Measurements from ENCODE around the gene SGK1. TPM values are rescaled to one million over a fixed set of nuclear protein-coding genes. Genes with fewer than 3 reads are reported as not detected.

SGK1 gene
- total RNA-seq, 1 experiment from 2014 or later: 7.8 TPM

GRCh38 chr6:134289204-134289575, 28.7 kb downstream of the SGK1 start:
- TF ChIP-seq CTCF (conservative IDR thresholded peaks at IDR 0.05): no peak
- Histone ChIP-seq H3K4me2 (ENCODE audit: insufficient read depth, insufficient read length, low read length) (no peak overlapping the region), H2BK20ac (ENCODE audit: low read depth, low read length, poor library complexity, severe bottlenecking) (no peak overlapping the region), H3K18ac (ENCODE audit: insufficient read length, low read depth, low read length) (no peak overlapping the region), H3K27ac (ENCODE audit: insufficient read length, low read depth, low read length) (no peak overlapping the region), H3T11ph (ENCODE audit: low read length) (no peak overlapping the region), H3K56ac (ENCODE audit: insufficient read length, low read depth, low read length) (no peak overlapping the region), H4K5ac (ENCODE audit: insufficient read length, low read depth, low read length) (no peak overlapping the region), H2AFZ (ENCODE audit: low read length) (no peak overlapping the region), H3K14ac (ENCODE audit: insufficient read depth, low read length) (no peak overlapping the region), H2AK5ac (ENCODE audit: insufficient read length, low read length) (no peak overlapping the region), H2BK5ac (ENCODE audit: insufficient read length, low read length) (no peak overlapping the region), H2BK120ac (ENCODE audit: low read depth, low read length, poor library complexity, severe bottlenecking) (no peak overlapping the region), H3K4me1 (ENCODE audit: insufficient read depth, low read length) (peaks cover 5% of the 10 kb centered on the region; the same call in 1 of the 2 replicates), H3K27me3 (ENCODE audit: insufficient read depth, low read length) (no peaks in the 10 kb centered on the region), H3K23me2 (ENCODE audit: insufficient read length, low read depth, low read length, poor library complexity, severe bottlenecking) (no peaks in the 10 kb centered on the region), H2BK12ac (ENCODE audit: insufficient read length, low read depth, low read length) (no peak overlapping the region), H4K8ac (replicated peaks; ENCODE audit: insufficient read length, low read depth, low read length) (no peak overlapping the region), H4K20me1 (ENCODE audit: control insufficient read depth, insufficient read depth, insufficient read length) (no peaks in the 10 kb centered on the region), H3K9ac (ENCODE audit: extremely low read depth, insufficient read length, low read length) (no peak overlapping the region), H2BK15ac (ENCODE audit: low read depth, low read length) (no peak overlapping the region), H3K9me3 (ENCODE audit: control insufficient read depth, low read depth, low read length) (no peaks in the 10 kb centered on the region), H3K23ac (ENCODE audit: insufficient read length, low read depth, low read length) (no peak overlapping the region), H3K4ac (ENCODE audit: low read depth, low read length) (no peak overlapping the region), H4K91ac (ENCODE audit: insufficient read length, low read depth, low read length) (no peak overlapping the region), H3K79me2 (ENCODE audit: insufficient read depth, low read length) (no peaks in the 10 kb centered on the region), H3K79me1 (ENCODE audit: insufficient read depth, low read depth, low read length, poor library complexity, severe bottlenecking) (no peaks in the 10 kb centered on the region)
- peaks cover 10 to 14% of the 10 kb centered on the region in 2 experiments for H3K4me1 Mint-ChIP-seq
- no peak overlapping the region for H3K4me3 Mint-ChIP-seq
- no peak overlapping the region for H3K27ac Mint-ChIP-seq
- peaks cover 2 to 4% (median 4%) of the 10 kb centered on the region in 3 experiments; a peak in 3 of 7 replicates for H3K36me3 Mint-ChIP-seq (ENCODE audit: insufficient read depth in 1 of 3, low read depth in 3 of 3)
- H3K9me3 Mint-ChIP-seq: peaks cover 3 to 7% of the 10 kb centered on the region in 2 experiments; a peak in 4 of 5 replicates
- no peak for DNase-seq
- H3K27me3 Mint-ChIP-seq (ENCODE audit: low read depth): peaks cover 3% of the 10 kb centered on the region; the same call in 1 of the 2 replicates
- WGBS (ENCODE audit: extremely low coverage, insufficient read length, low lambda C conversion rate): no CpG with 5 or more reads among the region's 1 CpG
